Measurements from ENCODE around the gene RET.

The RET gene

DNA sequence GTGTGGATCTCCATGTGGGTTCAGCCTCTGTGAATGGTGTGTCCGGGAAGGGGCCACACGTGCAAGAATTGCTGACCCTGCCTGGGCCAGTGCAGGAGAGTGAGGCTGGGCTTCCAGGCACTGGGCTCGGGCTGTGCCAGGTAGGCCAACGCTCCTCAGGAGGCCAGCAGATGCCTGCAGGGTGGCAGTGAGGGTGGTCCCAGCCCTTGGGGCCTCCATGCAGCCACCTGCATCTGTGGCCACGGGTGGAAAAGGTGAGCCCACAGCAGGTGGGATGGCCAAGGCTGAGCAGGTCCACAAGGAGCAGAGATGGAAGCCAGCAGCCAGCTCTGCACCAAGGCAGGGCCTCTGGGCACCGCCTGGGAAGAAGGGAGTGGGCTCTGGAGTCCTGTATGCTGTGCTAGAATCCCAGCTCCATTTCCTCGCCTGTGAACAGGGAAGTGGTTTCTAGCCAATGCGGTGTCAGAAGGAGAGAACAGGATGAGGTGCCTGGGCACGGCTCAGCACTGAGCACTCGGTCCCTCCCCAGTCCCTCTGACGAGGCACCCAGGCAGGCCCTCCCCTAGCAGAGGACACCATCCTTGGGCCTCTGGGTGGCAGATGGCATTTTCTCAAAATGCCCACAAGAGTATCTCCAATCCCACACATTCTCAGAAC lies 31.1 kb upstream of the RET start:
- Histone ChIP-seq H3K27ac (ENCODE audit: low read depth, low read length) (no peak overlapping the region), H4K20me1 (ENCODE audit: low read depth, low read length) (no peaks in the 10 kb centered on the region), H3K9ac (ENCODE audit: low read length) (no peak overlapping the region), H3F3A (ENCODE audit: insufficient read depth) (no peaks in the 10 kb centered on the region), H3K4me3 (ENCODE audit: insufficient read depth, low read length, poor library complexity, severe bottlenecking) (no peak overlapping the region), H3K79me2 (ENCODE audit: insufficient read depth, low read length) (no peaks in the 10 kb centered on the region), H2AFZ (ENCODE audit: low read depth, low read length, severe bottlenecking) (no peak overlapping the region), H3K4me2 (ENCODE audit: low read depth, low read length, poor library complexity, severe bottlenecking) (no peak overlapping the region), H3K9me2 (replicated peaks; ENCODE audit: insufficient read depth, low read length) (no peaks in the 10 kb centered on the region), H3K36me3 (ENCODE audit: low read length) (no peaks in the 10 kb centered on the region), H3K27me3 (ENCODE audit: low read length) (no peaks in the 10 kb centered on the region), H3K9me3 (ENCODE audit: insufficient read depth, low read length) (no peaks in the 10 kb centered on the region)
- no peak for TF ChIP-seq EZH2phosphoT487 (conservative IDR thresholded peaks at IDR 0.05; ENCODE audit: low read length)
- TF ChIP-seq, protein P1, sequence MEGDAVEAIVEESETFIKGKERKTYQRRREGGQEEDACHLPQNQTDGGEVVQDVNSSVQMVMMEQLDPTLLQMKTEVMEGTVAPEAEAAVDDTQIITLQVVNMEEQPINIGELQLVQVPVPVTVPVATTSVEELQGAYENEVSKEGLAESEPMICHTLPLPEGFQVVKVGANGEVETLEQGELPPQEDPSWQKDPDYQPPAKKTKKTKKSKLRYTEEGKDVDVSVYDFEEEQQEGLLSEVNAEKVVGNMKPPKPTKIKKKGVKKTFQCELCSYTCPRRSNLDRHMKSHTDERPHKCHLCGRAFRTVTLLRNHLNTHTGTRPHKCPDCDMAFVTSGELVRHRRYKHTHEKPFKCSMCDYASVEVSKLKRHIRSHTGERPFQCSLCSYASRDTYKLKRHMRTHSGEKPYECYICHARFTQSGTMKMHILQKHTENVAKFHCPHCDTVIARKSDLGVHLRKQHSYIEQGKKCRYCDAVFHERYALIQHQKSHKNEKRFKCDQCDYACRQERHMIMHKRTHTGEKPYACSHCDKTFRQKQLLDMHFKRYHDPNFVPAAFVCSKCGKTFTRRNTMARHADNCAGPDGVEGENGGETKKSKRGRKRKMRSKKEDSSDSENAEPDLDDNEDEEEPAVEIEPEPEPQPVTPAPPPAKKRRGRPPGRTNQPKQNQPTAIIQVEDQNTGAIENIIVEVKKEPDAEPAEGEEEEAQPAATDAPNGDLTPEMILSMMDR (IDR thresholded peaks at IDR 0.05; ENCODE audit: insufficient read depth, low read length, poor library complexity, severe bottlenecking), result no peak

DNA sequence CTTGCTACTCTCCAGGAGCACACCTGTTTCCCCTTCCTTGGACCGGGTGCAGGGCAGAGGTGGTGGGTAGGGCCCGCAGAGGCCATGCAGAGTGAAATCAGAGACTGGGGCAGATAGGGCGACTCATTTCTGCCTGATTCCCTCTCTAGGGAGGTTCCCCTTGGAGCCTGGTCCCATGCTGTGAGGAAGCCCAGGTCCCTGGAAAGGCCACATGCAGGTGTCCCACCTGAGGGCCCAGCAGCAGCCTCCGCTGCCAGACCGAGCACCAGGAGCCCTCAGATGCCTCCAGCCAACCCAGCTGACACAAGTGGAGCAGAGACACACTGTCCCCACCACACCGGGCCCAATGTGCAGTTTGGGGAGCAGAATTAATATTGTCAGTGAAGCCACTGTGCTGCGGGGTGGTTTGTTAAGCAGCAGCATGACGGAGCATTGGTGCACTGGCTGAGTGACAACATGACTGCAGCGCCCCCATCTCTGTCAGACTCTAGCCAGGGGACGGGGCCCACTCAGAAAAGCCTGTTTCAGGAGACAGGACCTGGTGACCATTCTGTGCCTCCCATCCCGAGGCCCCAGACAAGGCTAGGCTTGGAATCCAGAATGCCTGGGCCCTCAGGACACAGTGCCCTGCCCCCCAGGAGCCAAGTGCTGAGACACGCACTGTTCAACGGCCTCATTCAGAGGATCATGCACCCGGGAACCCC lies 30.4 kb upstream of the RET start:
- Histone ChIP-seq H3F3A (ENCODE audit: insufficient read depth) (no peaks in the 10 kb centered on the region), H3K27me3 (ENCODE audit: low read length) (no peaks in the 10 kb centered on the region), H3K9me2 (replicated peaks; ENCODE audit: insufficient read depth, low read length) (no peaks in the 10 kb centered on the region), H2AFZ (ENCODE audit: low read depth, low read length, severe bottlenecking) (no peak overlapping the region), H3K9ac (ENCODE audit: low read length) (no peak overlapping the region), H3K9me3 (ENCODE audit: insufficient read depth, low read length) (no peaks in the 10 kb centered on the region), H3K4me2 (ENCODE audit: low read depth, low read length, poor library complexity, severe bottlenecking) (no peak overlapping the region), H4K20me1 (ENCODE audit: low read depth, low read length) (no peaks in the 10 kb centered on the region), H3K4me3 (ENCODE audit: insufficient read depth, low read length, poor library complexity, severe bottlenecking) (no peak overlapping the region), H3K36me3 (ENCODE audit: low read length) (no peaks in the 10 kb centered on the region), H3K27ac (ENCODE audit: low read depth, low read length) (no peak overlapping the region), H3K79me2 (ENCODE audit: insufficient read depth, low read length) (no peaks in the 10 kb centered on the region)
- no peak for TF ChIP-seq EZH2phosphoT487 (conservative IDR thresholded peaks at IDR 0.05; ENCODE audit: low read length)
- TF ChIP-seq, protein P1 (IDR thresholded peaks at IDR 0.05; ENCODE audit: insufficient read depth, low read length, poor library complexity, severe bottlenecking), result no peak

DNA sequence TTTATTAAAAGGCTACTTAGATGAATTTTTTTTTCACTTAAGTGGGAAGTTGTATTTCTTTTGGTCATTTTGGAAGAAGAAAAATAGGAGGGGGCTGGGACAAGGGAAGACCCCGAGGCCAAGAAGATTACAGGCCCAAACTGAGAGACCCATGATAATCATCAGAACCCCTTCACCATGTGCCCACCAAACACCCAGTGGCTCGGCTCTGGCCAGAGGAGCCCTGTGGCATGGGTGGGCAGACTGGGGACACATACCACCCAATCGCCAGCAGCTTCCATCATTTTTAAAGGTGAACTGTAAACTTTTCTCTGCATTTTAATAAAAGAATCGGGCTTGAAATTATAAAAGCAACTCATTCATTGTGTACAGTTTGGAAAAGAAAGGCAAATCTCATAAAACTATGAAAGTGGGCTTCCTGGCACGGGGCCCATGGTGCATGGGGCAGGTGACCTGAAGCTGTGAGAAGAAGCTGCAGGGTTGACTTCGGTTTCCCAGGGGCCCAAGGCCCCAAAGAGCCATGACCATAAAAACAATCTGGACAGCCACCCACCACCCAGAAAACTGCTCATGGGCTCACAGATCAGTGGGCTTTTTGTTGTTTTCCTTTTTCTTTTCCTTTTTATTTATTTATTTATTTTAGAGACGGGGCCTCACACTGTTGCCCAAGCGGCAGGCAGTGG lies 29.4 kb upstream of the RET start:
- H3K4me2 ChIP-seq (ENCODE audit: low read depth, low read length, poor library complexity, severe bottlenecking), result no peak overlapping the region
- H3K27ac ChIP-seq (ENCODE audit: low read depth, low read length), result no peak overlapping the region
- TF ChIP-seq, protein P1 (IDR thresholded peaks at IDR 0.05; ENCODE audit: insufficient read depth, low read length, poor library complexity, severe bottlenecking), result no peak
- no peak for TF ChIP-seq EZH2phosphoT487 (conservative IDR thresholded peaks at IDR 0.05; ENCODE audit: low read length)
- H4K20me1 ChIP-seq (ENCODE audit: low read depth, low read length), result no peaks in the 10 kb centered on the region
- no peaks in the 10 kb centered on the region for H3K36me3 ChIP-seq (ENCODE audit: low read length)
- no peaks in the 10 kb centered on the region for H3K9me3 ChIP-seq (ENCODE audit: insufficient read depth, low read length)
- no peaks in the 10 kb centered on the region for H3K27me3 ChIP-seq (ENCODE audit: low read length)
- H3K9ac ChIP-seq (ENCODE audit: low read length), result no peak overlapping the region
- H3K79me2 ChIP-seq (ENCODE audit: insufficient read depth, low read length), result no peaks in the 10 kb centered on the region
- no peaks in the 10 kb centered on the region for H3F3A ChIP-seq (ENCODE audit: insufficient read depth)
- H3K4me3 ChIP-seq (ENCODE audit: insufficient read depth, low read length, poor library complexity, severe bottlenecking), result no peak overlapping the region
- no peaks in the 10 kb centered on the region for H3K9me2 ChIP-seq (replicated peaks; ENCODE audit: insufficient read depth, low read length)
- H2AFZ ChIP-seq (ENCODE audit: low read depth, low read length, severe bottlenecking), result no peak overlapping the region

Data from SU-DHL-6 (cell line).